Activated T-helper 2 cell treated with anti-CD3 and anti-CD28 coated beads, Interferon-gamma antibody, Interleukin-2, Interleukin-4, amounts not matched to agents 10 μg/mL and 5 μg/mL and 100 μg/mL, durations not matched to agents 14 hours and 24 hours and 36 hours (primary cell): ENCODE results near the gene LARP1. TPM values are rescaled to one million over a fixed set of nuclear protein-coding genes. Genes with fewer than 3 reads are reported as not detected.

Experiments used
- DNase-seq: peaks from one replicate; pipeline ENCODE4 v3.0.0; 2021; ENCODE audit warnings: low spot score
- H3K27ac Mint-ChIP-seq: one replicate; pipeline ENCODE4 v1.8.0; 2021; ENCODE audit warnings: mixed read lengths
- H3K27me3 Mint-ChIP-seq: one replicate; pipeline ENCODE4 v1.8.0; 2021; ENCODE audit warnings: low read depth, mixed read lengths
- H3K36me3 Mint-ChIP-seq: one replicate; pipeline ENCODE4 v1.8.0; 2021; ENCODE audit warnings: low read depth, mixed read lengths
- H3K4me1 Mint-ChIP-seq: one replicate; pipeline ENCODE4 v1.8.0; 2021; ENCODE audit warnings: low read depth, mixed read lengths
- H3K4me3 Mint-ChIP-seq: one replicate; pipeline ENCODE4 v1.8.0; 2021; ENCODE audit warnings: low read depth, mild to moderate bottlenecking, moderate library complexity, mixed read lengths
- H3K9me3 Mint-ChIP-seq: one replicate; pipeline ENCODE4 v1.8.0; 2021; ENCODE audit warnings: mixed read lengths
- intact Hi-C: fragments of 100-400 bp; cut with micrococcal nuclease; formaldehyde crosslinking; loops from one replicate; pipeline ENCODE4 v1.15.1; 2023
- total RNA-seq: library from RNA; stranded (reverse); gene quantifications from 2 replicates; pipeline ENCODE4 v1.2.3, GENCODE V29; 2022

LARP1 gene
- total RNA-seq, 1 donor from 2014 or later, result 278 TPM

DNA sequence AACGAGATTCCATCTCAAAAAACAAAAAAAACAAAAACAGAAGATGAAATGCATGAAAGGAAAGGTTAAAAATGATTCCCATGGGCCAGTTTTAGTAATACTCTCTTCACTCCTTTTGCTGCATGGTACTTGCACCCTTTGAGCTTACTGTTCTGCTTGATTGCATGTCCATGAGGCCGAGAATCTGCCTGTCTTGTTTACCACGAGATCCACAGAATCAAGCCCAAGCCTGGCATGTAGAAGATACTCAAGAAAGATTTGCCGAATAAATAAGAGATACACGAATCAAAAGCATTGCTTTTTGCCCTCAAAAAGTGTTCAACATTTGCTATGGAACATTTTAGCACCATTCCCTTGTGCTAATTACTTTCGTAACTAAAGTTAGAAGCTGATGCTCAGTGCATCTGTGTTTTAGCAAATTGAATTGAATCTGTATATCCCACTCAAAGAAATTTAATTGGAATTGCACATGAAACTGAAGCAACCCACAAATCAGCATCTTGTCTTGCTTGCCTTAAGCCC lies 94.1 kb downstream of the LARP1 start:
- Mint-ChIP-seq H3K27ac (no peak overlapping the region), H3K27me3 (no peaks in the 10 kb centered on the region), H3K9me3 (no peaks in the 10 kb centered on the region), H3K4me1 (peaks cover 16% of the 10 kb centered on the region), H3K36me3 (peaks cover 4% of the 10 kb centered on the region), H3K4me3 (no peak overlapping the region)
- no peak for DNase-seq
- intact Hi-C loops, result no loop called here

DNA sequence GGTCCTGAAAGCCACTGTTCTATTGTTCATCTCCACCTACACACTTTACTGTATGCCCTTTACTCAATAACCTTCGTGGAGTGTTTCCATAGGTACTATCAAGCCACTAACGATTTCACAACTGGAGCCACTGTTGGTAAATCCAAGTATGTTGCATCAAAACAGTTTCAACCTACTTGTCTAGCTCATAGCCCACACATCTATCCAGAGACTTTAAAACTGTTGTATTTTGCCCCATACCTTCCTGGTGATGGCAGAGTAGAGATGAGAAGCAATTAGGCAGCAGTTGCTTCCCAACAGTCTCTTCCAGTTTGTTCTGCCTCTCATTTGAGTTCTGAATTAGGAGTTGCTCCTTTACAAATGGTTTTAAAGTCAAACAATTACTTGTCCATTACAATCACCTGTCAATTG lies 94.6 kb downstream of the LARP1 start:
- no peak for DNase-seq
- Mint-ChIP-seq H3K27me3 (no peaks in the 10 kb centered on the region), H3K9me3 (no peaks in the 10 kb centered on the region), H3K36me3 (peaks cover 4% of the 10 kb centered on the region), H3K27ac (peak overlapping the region; percentile 5), H3K4me1 (peaks cover 16% of the 10 kb centered on the region), H3K4me3 (no peak overlapping the region)
- intact Hi-C loops, result loop anchor here (10.0 kb wide), 2 partner anchors 635 to 815 kb away; partner anchors contain the start of genes FAM114A2 and MFAP3

DNA sequence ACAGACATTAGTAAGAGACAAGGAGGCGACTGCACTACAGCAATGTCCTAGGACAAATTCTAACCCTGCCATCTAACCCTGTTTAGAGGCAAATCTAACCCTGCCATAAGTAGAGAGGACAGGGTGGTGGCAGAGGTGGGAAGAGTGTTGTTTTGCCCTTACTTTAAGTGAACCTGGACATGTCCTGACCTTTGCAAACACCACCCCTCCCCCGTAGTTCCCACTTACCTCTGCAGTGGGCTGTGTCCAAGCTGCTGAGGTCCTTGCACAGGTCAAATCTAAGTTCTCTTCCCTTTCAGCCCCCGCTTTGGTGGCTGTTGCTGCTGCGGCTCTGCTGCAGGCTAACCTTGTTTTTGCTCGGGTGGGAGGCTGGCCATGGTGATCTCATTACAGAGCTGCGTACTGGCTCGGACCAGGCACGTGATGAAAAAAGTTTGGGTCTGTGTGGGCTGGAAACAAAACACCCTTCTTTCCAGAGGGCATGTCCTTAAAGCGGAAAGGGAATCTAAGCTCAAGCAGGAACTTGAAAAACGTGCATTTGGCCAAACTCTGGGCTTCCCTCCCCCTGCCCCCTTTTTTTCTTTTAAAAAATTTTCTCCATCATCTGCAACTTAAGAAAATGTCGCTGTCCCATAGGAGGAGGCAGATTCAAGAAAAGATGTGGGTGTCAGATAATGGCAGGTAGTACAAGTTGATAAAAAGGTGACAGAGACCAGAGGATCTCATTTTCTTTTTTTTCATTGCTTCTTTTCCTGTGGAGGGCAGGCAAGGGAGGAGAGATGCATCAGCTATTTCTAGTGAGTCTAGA lies 95.3 kb downstream of the LARP1 start, which contains the start of gene FAXDC2:
Gene FAXDC2 (minus strand): TSS at position 349 of the 808 bp plus-strand sequence. CDS start 12,425 bp downstream, outside the sequence.
- intact Hi-C loops, result loop anchor here (10.0 kb wide), 2 partner anchors 636 to 816 kb away; partner anchors contain the start of genes FAM114A2 and MFAP3
- H3K4me1 Mint-ChIP-seq, result peaks cover 16% of the 10 kb centered on the region
- H3K36me3 Mint-ChIP-seq, result peaks cover 1% of the 10 kb centered on the region
- no peak within 1 kb of the TSS for H3K4me3 Mint-ChIP-seq
- H3K27ac Mint-ChIP-seq, result peak within 1 kb of the TSS; percentile 5
- DNase-seq, result no peak
- no peaks in the 10 kb centered on the region for H3K9me3 Mint-ChIP-seq
- H3K27me3 Mint-ChIP-seq, result no peaks in the 10 kb centered on the region

DNA sequence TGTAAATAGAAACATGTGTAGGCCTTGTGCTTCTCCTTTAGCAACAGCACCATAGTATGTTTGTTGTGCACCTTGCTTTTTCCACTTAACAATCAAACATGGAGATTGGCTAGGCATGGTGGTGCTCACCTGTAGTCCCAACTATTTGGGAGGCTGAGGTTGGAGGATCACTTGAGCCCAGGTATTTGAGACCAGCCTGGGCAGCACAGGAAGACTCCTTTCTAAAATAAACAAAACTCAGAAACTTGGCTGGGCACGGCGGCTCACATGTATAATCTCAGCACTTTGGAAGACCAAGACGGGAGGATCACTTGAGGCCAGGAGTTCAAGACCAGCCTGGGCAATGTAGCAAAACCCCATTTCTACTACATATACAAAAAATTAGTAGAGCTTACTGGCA lies 96.2 kb downstream of the LARP1 start:
- no peaks in the 10 kb centered on the region for H3K36me3 Mint-ChIP-seq
- peaks cover 16% of the 10 kb centered on the region for H3K4me1 Mint-ChIP-seq
- H3K27me3 Mint-ChIP-seq, result no peaks in the 10 kb centered on the region
- H3K9me3 Mint-ChIP-seq, result no peaks in the 10 kb centered on the region
- no peak for DNase-seq
- intact Hi-C loops, result loop anchor here (10.0 kb wide), 2 partner anchors 637 to 817 kb away; partner anchors contain the start of genes FAM114A2 and MFAP3
- no peak overlapping the region for H3K4me3 Mint-ChIP-seq
- H3K27ac Mint-ChIP-seq, result no peak overlapping the region

DNA sequence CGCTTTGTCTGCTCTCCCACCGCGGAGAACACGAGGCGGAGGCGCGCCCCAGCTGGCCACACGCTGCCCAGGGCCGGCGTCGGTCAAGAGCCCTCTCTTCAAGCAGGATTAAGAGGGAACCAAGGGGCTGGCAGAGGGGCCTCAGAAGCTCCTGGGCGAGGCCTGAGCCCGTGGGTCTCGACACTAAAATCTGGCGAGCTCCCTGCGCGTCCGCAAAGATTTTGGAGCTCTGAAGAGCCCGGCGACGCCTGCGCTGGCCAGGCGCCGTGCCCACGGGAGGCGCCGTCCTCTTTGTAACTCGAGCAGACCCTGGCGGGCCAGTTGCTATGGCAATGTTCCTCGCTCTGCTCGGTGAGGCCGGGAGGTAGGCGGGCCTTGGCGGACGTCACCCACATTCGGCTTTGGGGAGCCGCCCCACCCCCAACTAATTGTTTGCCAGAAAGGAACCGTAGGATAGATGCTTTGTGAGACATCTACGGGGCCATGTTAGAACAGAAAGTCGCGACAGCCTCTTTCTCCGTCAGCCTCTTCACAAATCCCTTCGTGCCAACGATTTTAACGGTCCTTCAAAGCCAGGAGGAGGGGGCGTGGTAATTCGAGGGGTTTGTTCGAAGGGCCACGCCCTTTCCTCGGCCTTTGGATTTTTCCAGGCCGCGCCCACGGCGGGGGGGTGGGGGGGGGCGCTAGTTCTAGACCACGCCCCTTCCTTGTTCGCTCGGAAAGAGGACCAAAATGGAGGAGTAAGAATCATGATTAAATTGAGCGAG lies 102.5 kb downstream of the LARP1 start:
- no peaks in the 10 kb centered on the region for H3K9me3 Mint-ChIP-seq
- H3K27me3 Mint-ChIP-seq, result no peaks in the 10 kb centered on the region
- peak overlapping the region; percentile 100 for H3K27ac Mint-ChIP-seq
- peak overlapping the region; percentile 98 for H3K4me3 Mint-ChIP-seq
- peak; percentile 84 for DNase-seq
- intact Hi-C loops, result loop anchor here (1.0 to 10.0 kb wide), 6 partner anchors 81 to 823 kb away; partner anchors contain the start of genes FAM114A2, GEMIN5, LARP1 and MFAP3
- peaks cover 24% of the 10 kb centered on the region for H3K36me3 Mint-ChIP-seq
- H3K4me1 Mint-ChIP-seq, result peaks cover 30% of the 10 kb centered on the region

DNA sequence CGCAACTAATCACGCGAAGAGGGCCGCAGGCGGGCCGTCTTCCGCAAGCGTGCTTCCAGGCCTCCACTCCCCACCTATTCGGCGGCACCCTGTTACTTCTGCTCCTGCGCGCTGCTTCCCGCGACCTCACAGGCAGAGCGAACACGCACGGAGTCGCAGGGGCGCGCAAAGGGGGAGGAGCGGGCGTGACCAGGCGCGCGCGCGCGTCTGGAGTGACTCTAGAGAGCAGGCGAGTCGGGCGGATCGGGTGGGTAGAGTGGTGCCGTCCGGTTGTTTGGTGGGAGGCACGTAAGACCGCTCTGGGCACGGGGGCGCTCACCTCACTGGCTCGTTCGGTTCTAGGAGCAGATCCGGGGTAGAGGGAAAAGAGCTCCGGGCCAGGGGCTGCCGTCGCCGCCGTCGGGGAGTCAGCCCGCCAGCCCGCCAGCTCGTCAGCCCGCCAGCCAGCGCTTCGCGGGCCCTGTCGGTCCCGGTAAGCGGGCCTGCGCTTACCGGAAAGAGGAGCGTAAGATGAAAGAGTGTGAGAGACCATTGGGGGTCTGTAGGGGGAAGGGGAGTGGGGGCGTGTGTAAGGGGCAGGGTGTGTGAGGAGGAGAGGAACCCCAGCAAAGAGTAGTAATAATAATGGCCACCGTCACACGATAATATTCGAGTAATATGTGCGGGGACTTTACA lies 103.3 kb downstream of the LARP1 start, which contains the start of gene CNOT8:
Gene CNOT8 (plus strand): TSS at position 331 of the 675 bp plus-strand sequence. CDS start 4,652 bp downstream, outside the sequence.
- H3K27me3 Mint-ChIP-seq, result no peaks in the 10 kb centered on the region
- intact Hi-C loops, result loop anchor here (1.0 to 10.0 kb wide), 6 partner anchors 80 to 824 kb away; partner anchors contain the start of genes FAM114A2, GEMIN5, LARP1 and MFAP3
- no peaks in the 10 kb centered on the region for H3K9me3 Mint-ChIP-seq
- H3K27ac Mint-ChIP-seq, result peak within 1 kb of the TSS; percentile 100
- peak within 1 kb of the TSS; percentile 98 for H3K4me3 Mint-ChIP-seq
- DNase-seq, result peak; percentile 97
- H3K36me3 Mint-ChIP-seq, result peaks cover 31% of the 10 kb centered on the region
- H3K4me1 Mint-ChIP-seq, result peaks cover 36% of the 10 kb centered on the region

DNA sequence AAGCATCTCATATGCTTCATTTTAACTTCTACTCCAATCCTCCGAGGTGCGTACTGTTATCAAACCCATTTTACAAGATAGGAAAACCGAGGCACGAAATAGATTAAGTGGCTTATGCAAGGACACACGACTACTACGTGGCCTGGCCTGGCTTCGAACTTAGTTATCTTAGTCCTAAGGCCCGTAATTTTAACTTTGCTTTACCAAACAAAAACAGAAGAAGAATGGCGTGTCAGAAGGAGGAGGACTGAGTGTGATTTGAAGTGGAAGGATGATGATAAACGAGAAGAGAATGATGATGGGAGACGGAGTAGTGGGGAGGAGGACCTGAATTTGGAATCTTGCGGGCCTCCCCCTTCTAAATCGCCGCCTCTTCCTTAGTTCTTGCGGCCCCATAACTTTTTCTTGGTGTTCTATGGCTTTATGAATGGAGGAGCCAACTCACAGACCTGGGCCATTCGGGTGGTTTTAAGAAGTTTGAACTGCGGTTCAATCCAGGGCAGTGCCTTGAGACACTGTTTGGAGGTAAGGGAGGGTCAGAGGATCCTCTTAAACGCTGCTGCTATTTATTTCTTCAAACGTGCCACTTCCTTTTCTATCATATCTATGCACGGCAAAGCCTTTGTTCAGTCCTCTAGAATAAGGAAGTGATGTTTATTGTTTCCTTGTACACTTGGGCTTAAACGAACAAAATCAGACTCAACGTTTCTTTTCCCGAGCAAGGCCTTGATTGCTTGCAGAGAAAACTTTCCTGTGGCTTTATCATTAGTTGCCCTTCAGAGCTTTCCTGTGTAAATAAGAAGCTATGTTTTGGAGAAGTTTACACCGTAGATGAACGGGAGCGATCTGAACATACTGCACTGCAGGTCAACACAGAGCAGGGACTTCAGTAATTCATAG lies 104.0 kb downstream of the LARP1 start:
- Mint-ChIP-seq H3K4me3 (peak overlapping the region; percentile 98), H3K9me3 (no peaks in the 10 kb centered on the region), H3K27ac (peak overlapping the region; percentile 100), H3K36me3 (peaks cover 37% of the 10 kb centered on the region), H3K4me1 (peaks cover 36% of the 10 kb centered on the region), H3K27me3 (no peaks in the 10 kb centered on the region)
- intact Hi-C loops, result loop anchor here (1.0 to 10.0 kb wide), 6 partner anchors 79 to 824 kb away; partner anchors contain the start of genes FAM114A2, GEMIN5, LARP1 and MFAP3
- DNase-seq, result peak; percentile 17

DNA sequence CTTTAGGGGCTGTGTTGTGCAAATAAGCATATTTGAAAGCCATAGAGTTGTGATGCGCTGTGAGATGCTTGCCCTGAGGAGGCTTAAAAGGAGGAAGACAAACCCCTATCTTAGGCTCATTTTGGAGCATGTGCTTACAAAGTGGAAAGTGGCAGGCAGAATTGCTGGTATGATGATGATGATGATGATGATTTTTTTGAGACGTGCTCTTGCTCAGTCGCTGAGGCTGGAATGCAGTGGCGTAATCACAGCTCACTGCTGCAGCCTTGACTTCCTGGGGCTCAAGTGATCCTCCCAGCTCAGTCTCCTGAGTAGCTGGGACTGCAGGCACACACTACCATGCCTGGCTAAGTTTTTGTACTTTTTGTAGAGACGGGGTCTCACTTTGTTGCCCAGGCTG lies 104.9 kb downstream of the LARP1 start:
- Mint-ChIP-seq H3K27me3 (no peaks in the 10 kb centered on the region), H3K36me3 (peaks cover 44% of the 10 kb centered on the region), H3K4me1 (peaks cover 40% of the 10 kb centered on the region), H3K4me3 (peak overlapping the region; percentile 98), H3K9me3 (no peaks in the 10 kb centered on the region), H3K27ac (peak overlapping the region; percentile 100)
- no peak for DNase-seq
- intact Hi-C loops, result no loop called here

DNA sequence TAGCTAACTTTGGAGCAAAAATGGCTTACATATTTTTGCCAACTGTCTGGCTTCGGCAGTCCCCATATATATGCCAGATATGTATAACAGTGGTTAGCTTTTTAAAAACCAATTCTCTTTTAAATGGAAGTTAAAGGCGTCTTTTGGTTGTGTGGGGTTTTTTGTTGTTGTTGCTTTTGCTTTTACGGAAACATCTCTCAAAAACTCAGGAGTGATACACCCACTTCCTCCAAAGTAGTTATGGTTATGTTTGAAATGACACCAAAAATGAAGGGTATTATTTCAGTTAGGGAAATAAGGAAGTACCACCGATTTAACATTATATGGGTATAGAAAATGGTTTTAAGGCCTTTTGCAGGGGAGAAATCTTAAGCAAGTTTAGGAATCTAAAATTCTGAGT lies 105.6 kb downstream of the LARP1 start:
- peaks cover 50% of the 10 kb centered on the region for H3K36me3 Mint-ChIP-seq
- intact Hi-C loops, result no loop called here
- H3K4me1 Mint-ChIP-seq, result peaks cover 45% of the 10 kb centered on the region
- peak overlapping the region; percentile 80 for H3K27ac Mint-ChIP-seq
- no peak for DNase-seq
- peak overlapping the region; percentile 98 for H3K4me3 Mint-ChIP-seq
- H3K27me3 Mint-ChIP-seq, result no peaks in the 10 kb centered on the region
- H3K9me3 Mint-ChIP-seq, result no peaks in the 10 kb centered on the region

DNA sequence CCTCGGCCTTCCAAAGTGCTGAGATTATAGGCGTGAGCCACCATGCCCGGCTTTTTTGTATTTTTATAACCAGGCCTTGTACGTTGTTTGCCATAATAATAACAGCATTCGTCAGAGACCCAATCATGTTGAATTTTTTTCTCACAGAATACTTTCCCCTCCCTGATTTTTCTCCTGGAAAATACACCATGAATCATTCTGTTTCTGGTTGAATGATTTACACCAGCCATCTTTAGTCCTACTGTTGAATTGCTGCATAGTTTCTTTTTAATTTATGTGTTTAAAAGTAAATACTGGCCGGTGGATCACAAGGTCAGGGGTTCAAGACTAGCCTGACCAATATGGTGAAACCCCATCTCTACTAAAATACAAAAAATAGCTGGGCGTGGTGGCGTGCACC lies 106.8 kb downstream of the LARP1 start:
- peaks cover 57% of the 10 kb centered on the region for H3K36me3 Mint-ChIP-seq

DNA sequence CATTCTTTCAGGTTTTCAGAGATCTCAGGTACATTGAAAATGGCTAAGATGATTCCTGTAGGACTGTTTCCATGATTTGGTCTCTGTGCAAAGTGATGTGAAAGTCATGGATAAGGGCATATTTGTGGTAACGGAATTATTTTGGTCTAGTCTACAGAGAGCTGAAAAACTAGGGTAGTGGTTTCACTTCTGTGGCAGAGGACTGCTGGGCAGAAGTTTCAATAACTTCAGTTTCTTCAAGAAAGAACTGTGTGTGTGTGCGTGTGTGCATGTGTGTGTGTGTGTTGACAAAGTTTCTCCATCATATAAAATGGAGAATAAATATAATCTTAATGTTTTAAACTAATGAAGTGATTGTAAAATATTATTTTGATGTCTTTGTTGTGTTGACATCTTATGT lies 107.6 kb downstream of the LARP1 start:
- Mint-ChIP-seq H3K4me3 (no peak overlapping the region), H3K4me1 (peaks cover 38% of the 10 kb centered on the region), H3K27ac (peak overlapping the region; percentile 29), H3K9me3 (no peaks in the 10 kb centered on the region), H3K27me3 (no peaks in the 10 kb centered on the region), H3K36me3 (peaks cover 61% of the 10 kb centered on the region)
- intact Hi-C loops, result no loop called here
- DNase-seq, result no peak

More for the DNA sequence above, 106.8 kb downstream of the LARP1 start:
- peaks cover 41% of the 10 kb centered on the region for H3K4me1 Mint-ChIP-seq
- intact Hi-C loops, result no loop called here
- no peak for DNase-seq
- no peaks in the 10 kb centered on the region for H3K9me3 Mint-ChIP-seq
- no peaks in the 10 kb centered on the region for H3K27me3 Mint-ChIP-seq
- H3K4me3 Mint-ChIP-seq, result peak overlapping the region; percentile 21
- peak overlapping the region; percentile 12 for H3K27ac Mint-ChIP-seq
